Ishikawa (cell line): ENCODE measurements around the gene SH2D2A.

Experiments used
- CEBPB ChIP-seq: IDR thresholded peaks from 2 replicates; pipeline ENCODE4 v1.6.1; 2012
- CREB1 ChIP-seq: IDR thresholded peaks from 2 replicates; pipeline ENCODE4 v1.6.1; 2012; ENCODE audit warnings: low read depth
- EGR1 ChIP-seq: IDR thresholded peaks from 2 replicates; pipeline ENCODE4 v1.6.1; 2012
- EP300 ChIP-seq: IDR thresholded peaks from 2 replicates; pipeline ENCODE4 v1.6.1; 2012; ENCODE audit warnings: borderline replicate concordance
- FOXM1 ChIP-seq: IDR thresholded peaks from 2 replicates; pipeline ENCODE4 v1.6.1; 2012; ENCODE audit warnings: low read depth, borderline replicate concordance
- MAX ChIP-seq: IDR thresholded peaks from 2 replicates; pipeline ENCODE4 v1.6.1; 2012
- RAD21 ChIP-seq: IDR thresholded peaks from 2 replicates; pipeline ENCODE4 v1.6.1; 2012; ENCODE audit warnings: low read depth
- TEAD4 ChIP-seq: IDR thresholded peaks from 2 replicates; pipeline ENCODE4 v1.6.1; 2012
- USF1 ChIP-seq: IDR thresholded peaks from 2 replicates; pipeline ENCODE4 v1.6.1; 2012

- no peak for TF ChIP-seq EGR1
- no peak for TF ChIP-seq RAD21
- no peak for TF ChIP-seq CREB1
- no peak for TF ChIP-seq USF1
- TF ChIP-seq TEAD4, result no peak
- TF ChIP-seq FOXM1, result no peak
- TF ChIP-seq CEBPB, result no peak
- no peak for TF ChIP-seq EP300
- TF ChIP-seq MAX, result no peak
These were observed 40.9 kb upstream of the SH2D2A start for GRCh38 chr1:156857532-156857931.
